Right lobe of liver (tissue), 4 donors: Measurements from ENCODE around the gene WWC1.

ENCODE experiments used
- CTCF ChIP-seq, 4 donors: fragments of 200-600 bp in 3 of 4; fragments of 450-650 bp in 1 of 4; IDR thresholded peaks; one replicate each; pipeline versions ENCODE4 v1.5.1 to v1.8.0; 2016 to 2022; ENCODE audit warnings: antibody characterized with exemption in 4 of 4, mild to moderate bottlenecking in 2 of 4
- POLR2A ChIP-seq: fragments of 450-650 bp; IDR thresholded peaks from one replicate; pipeline ENCODE4 v1.6.1; 2017; ENCODE audit warnings: antibody characterized with exemption, mild to moderate bottlenecking
- donor health status: DM: no; HTN: no; CAD: no.
- donor health status: DM: no; HTN: no; CAD: no.
- donor health status: DM: no; HTN: yes; CAD: no.

GRCh38 chr5:168269937-168270330 lies 21.5 kb upstream of the WWC1 start:
- no peak for TF ChIP-seq CTCF (IDR thresholded peaks at IDR 0.05)
- TF ChIP-seq POLR2A, result no peak
